Mucosa of descending colon (tissue), 3 donors: ENCODE results near the gene CT45A5. TPM values are rescaled to one million over a fixed set of nuclear protein-coding genes. Genes with fewer than 3 reads are reported as not detected.
"Not testable (repeated sequence)": the region's sequence is repeated elsewhere in the genome, so short reads cannot be mapped to it uniquely, and the experiment has no call there.

Experiments
- ATAC-seq: fragments of 200-7000 bp; cut with Tn5 transposase; one replicate; pipeline ENCODE4 v1.9.1; 2020; ENCODE audit warnings: mild to moderate bottlenecking, moderate library complexity
- DNase-seq, 3 donors: peaks; one replicate each; pipeline ENCODE4 v3.0.0-alpha.2; 2020
- H3K36me3 ChIP-seq: fragments of 200-600 bp; one replicate; pipeline ENCODE4 v1.8.0; 2021; ENCODE audit warnings: low read depth, mild to moderate bottlenecking
- H3K4me1 ChIP-seq: fragments of 200-600 bp; one replicate; pipeline ENCODE4 v1.8.0; 2021; ENCODE audit warnings: low read depth, mild to moderate bottlenecking
- H3K4me3 ChIP-seq: fragments of 200-600 bp; one replicate; pipeline ENCODE4 v1.8.0; 2021; ENCODE audit warnings: mild to moderate bottlenecking
- H3K9me3 ChIP-seq: fragments of 200-600 bp; one replicate; pipeline ENCODE4 v1.8.0; 2021; ENCODE audit warnings: mild to moderate bottlenecking
- intact Hi-C, 2 donors: fragments of 100-400 bp; cut with DNase I in 1 of 2; cut with micrococcal nuclease in 1 of 2; formaldehyde crosslinking; loops; one replicate each; pipeline versions ENCODE4 v1.11.0 to v1.11.1; 2022; cut with DNase I, micrococcal nuclease
- long read RNA-seq, 2 donors: library from polyadenylated mRNA; unstranded; transcript quantifications; one replicate each; pipeline ENCODE4 v2.0.0, GENCODE V29; 2019 to 2021
- total RNA-seq, 3 donors: library from RNA; stranded (reverse); fragmentation: NEBNext Ultra II Directional in 2 of 3; extraction: Animal tissue kit (Norgen Biotek cat#: 25700) in 2 of 3; gene quantifications; one replicate each; pipeline versions ENCODE4 v1.2.1 to v1.2.4, GENCODE V29; 2021 to 2023
- TF ChIP-seq, protein P1 (sequence below): fragments of 200-600 bp; IDR thresholded peaks from one replicate; pipeline ENCODE4 v1.8.0; 2022; ENCODE audit warnings: antibody characterized with exemption, mild to moderate bottlenecking
- donor health status: DM: no; HTN: no; CAD: no; lungs with moderate emphysema.
- donor health status: DM: no; HTN: no; CAD: no.
- donor health status: DM: no; HTN: yes; CAD: no.

CT45A5 gene, protein sequence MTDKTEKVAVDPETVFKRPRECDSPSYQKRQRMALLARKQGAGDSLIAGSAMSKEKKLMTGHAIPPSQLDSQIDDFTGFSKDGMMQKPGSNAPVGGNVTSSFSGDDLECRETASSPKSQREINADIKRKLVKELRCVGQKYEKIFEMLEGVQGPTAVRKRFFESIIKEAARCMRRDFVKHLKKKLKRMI
- total RNA-seq: not detected
- long read RNA-seq, donor 1: 0 reads
- long read RNA-seq, donor 2: 0 reads

DNA sequence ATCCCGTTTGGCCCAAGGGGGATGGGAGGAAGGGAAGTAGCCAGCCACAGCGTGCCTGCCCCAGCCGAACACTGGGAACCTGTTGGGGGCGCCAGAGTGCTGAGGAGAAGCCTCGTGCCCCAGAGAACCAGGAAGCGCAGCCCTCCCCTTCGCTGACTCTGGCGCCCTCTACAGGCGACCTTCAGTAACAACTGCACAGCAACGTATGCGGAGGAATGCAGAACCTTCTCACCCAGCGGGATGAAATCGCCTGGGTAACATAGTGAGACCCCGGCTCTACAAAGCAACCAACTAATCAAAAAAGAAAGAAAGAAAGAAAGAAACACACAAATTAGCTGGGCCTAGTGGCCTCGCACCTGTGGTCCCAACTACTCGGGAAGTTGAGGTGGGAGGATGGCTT lies at the start of gene CT45A5:
Gene CT45A5 (minus strand): TSS at position 101 of the 400 bp plus-strand sequence. CDS start 3,774 bp downstream, outside the sequence.
- H3K9me3 ChIP-seq, intact Hi-C loops, ATAC-seq, H3K36me3 ChIP-seq, H3K4me1 ChIP-seq, DNase-seq, H3K4me3 ChIP-seq: not testable (repeated sequence)

DNA sequence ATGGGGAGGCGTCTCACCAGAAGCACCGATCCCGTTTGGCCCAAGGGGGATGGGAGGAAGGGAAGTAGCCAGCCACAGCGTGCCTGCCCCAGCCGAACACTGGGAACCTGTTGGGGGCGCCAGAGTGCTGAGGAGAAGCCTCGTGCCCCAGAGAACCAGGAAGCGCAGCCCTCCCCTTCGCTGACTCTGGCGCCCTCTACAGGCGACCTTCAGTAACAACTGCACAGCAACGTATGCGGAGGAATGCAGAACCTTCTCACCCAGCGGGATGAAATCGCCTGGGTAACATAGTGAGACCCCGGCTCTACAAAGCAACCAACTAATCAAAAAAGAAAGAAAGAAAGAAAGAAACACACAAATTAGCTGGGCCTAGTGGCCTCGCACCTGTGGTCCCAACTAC lies 34.6 kb upstream of the CT45A5 start, which contains the start of gene CT45A2:
Gene CT45A2 (minus strand): TSS at position 101 of the 400 bp plus-strand sequence. CDS start 3,747 bp downstream, outside the sequence.
- H3K36me3 ChIP-seq, H3K4me1 ChIP-seq, H3K4me3 ChIP-seq, DNase-seq, intact Hi-C loops, H3K9me3 ChIP-seq, ATAC-seq: not testable (repeated sequence)

DNA sequence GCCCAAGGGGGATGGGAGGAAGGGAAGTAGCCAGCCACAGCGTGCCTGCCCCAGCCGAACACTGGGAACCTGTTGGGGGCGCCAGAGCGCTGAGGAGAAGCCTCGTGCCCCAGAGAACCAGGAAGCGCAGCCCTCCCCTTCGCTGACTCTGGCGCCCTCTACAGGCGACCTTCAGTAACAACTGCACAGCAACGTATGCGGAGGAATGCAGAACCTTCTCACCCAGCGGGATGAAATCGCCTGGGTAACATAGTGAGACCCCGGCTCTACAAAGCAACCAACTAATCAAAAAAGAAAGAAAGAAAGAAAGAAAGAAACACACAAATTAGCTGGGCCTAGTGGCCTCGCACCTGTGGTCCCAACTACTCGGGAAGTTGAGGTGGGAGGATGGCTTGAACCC lies 17.4 kb upstream of the CT45A5 start, which contains the start of gene CT45A6:
Gene CT45A6 (minus strand): TSS at position 101 of the 400 bp plus-strand sequence. CDS start 3,794 bp downstream, outside the sequence.
- H3K36me3 ChIP-seq, H3K9me3 ChIP-seq, DNase-seq, ATAC-seq, H3K4me3 ChIP-seq, intact Hi-C loops, H3K4me1 ChIP-seq: not testable (repeated sequence)

DNA sequence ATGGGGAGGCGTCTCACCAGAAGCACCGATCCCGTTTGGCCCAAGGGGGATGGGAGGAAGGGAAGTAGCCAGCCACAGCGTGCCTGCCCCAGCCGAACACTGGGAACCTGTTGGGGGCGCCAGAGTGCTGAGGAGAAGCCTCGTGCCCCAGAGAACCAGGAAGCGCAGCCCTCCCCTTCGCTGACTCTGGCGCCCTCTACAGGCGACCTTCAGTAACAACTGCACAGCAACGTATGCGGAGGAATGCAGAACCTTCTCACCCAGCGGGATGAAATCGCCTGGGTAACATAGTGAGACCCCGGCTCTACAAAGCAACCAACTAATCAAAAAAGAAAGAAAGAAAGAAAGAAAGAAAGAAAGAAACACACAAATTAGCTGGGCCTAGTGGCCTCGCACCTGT lies 17.2 kb downstream of the CT45A5 start, which contains the start of gene CT45A3:
Gene CT45A3 (minus strand): TSS at position 101 of the 400 bp plus-strand sequence. CDS start 3,747 bp downstream, outside the sequence.
- DNase-seq, H3K4me3 ChIP-seq, intact Hi-C loops, H3K9me3 ChIP-seq, H3K36me3 ChIP-seq, ATAC-seq, H3K4me1 ChIP-seq: not testable (repeated sequence)

DNA sequence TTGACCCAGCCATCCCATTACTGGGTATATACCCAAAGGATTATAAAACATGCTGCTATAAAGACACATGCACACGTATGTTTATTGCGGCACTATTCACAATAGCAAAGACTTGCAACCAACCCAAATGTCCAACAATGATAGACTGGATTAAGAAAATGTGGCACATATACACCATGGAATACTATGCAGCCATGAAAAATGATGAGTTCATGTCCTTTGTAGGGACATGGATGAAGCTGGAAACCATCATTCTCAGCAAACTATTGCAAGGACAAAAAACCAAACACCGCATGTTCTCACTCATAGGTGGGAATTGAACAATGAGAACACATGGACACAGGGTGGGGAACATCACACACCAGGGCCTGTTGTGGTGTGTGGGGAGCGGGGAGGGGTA lies 40.6 kb downstream of the CT45A5 start:
- H3K4me1 ChIP-seq, H3K9me3 ChIP-seq, DNase-seq, intact Hi-C loops, H3K4me3 ChIP-seq, H3K36me3 ChIP-seq, ATAC-seq: not testable (repeated sequence)

DNA sequence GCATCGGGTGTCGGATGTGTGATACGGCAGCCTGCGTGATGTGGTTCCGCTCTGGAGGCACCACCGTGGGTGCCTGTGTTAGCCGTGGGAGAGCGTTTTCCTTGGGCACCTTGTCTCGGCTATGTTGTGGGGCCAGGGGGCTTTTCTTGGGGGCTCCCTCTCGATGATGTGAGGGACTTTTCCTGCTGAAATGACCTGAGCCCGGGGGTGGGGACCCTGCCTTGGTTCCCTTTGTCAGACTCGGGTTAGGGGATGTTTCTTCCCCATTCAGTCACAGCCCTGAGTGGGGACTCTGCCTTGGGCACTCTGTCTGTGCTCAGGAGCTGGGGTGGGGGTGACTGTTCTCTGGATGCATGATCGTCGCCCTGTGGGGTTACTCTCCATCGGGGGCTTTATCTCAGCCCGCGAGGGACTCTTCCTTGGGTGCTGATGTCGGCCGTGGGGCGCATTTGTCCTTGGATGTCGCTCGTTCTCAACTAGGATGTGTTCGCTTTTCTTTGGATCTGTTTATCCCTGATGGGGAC lies 44.0 kb downstream of the CT45A5 start:
- no peak for DNase-seq

DNA sequence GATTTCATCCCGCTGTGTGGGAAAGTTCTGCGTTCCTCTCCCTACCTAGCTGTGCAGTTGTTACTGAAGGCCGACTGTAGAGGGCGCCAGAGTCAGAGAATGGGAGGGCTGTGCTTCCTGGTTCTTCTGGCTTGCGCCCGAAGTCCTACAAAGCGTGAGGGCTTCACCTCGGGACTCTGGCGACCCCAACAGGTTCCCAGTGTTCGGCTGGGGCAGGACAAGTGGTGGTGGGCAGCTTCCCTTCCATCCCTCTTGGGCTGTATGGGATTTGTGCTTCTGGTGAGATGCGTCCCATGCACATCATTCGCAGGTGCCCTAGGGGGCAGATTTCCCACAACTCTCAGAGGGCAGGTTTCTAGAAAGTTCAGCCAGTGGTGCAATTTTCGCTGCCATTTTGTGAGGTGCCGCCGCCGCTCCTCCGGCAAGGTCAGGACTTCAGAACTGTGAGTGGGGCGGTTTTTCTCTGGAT lies 44.6 kb downstream of the CT45A5 start:
- peak in 2 of 3 donors; percentile 23 to 32 for DNase-seq
- ATAC-seq: peak; percentile 71
- TF ChIP-seq, protein P1, sequence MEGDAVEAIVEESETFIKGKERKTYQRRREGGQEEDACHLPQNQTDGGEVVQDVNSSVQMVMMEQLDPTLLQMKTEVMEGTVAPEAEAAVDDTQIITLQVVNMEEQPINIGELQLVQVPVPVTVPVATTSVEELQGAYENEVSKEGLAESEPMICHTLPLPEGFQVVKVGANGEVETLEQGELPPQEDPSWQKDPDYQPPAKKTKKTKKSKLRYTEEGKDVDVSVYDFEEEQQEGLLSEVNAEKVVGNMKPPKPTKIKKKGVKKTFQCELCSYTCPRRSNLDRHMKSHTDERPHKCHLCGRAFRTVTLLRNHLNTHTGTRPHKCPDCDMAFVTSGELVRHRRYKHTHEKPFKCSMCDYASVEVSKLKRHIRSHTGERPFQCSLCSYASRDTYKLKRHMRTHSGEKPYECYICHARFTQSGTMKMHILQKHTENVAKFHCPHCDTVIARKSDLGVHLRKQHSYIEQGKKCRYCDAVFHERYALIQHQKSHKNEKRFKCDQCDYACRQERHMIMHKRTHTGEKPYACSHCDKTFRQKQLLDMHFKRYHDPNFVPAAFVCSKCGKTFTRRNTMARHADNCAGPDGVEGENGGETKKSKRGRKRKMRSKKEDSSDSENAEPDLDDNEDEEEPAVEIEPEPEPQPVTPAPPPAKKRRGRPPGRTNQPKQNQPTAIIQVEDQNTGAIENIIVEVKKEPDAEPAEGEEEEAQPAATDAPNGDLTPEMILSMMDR: no peak

More for the DNA sequence above, 44.0 kb downstream of the CT45A5 start:
- TF ChIP-seq, protein P1: no peak
- Histone ChIP-seq H3K4me3 (no peak overlapping the region), H3K36me3 (no peaks in the 10 kb centered on the region), H3K9me3 (no peaks in the 10 kb centered on the region), H3K4me1 (no peaks in the 10 kb centered on the region)
- intact Hi-C loops: no loop called here
- no peak for ATAC-seq

DNA sequence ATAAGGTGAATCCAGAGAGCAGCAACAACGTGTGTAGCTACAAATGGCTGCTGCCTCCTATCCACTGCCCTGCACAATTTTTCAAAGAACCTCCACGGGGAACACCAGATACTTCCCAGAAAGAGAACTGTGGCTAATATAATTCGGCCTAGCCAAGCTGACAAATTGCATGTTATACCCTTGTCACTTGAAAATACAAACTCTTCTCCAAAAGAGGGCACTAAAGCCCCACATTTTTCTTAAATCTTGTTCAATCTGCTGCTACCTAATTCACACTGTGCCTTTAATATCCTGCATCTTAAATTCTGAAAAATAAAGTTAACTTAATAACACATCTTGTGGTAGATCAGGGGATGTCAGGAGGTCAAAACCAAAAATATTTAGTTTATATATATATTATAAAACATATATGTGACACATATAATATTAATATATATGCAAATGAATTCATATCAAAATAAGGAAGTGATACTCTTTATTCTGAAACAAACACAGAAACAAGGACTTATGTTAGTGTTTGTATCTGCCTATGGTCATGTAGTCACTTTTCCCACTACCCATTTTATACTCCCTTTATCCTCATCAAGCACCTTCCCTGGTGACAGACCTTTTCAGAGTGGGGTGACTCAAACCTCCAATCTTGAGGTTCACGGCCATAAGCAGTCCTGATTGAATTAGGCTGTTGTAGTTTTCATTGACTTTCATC lies 47.8 kb downstream of the CT45A5 start:
- H3K4me3 ChIP-seq: no peak overlapping the region
- H3K36me3 ChIP-seq: no peaks in the 10 kb centered on the region
- TF ChIP-seq, protein P1: no peak
- H3K9me3 ChIP-seq: no peaks in the 10 kb centered on the region
- intact Hi-C loops: no loop called here
- no peaks in the 10 kb centered on the region for H3K4me1 ChIP-seq
- ATAC-seq: no peak
- DNase-seq: no peak

More for the DNA sequence above, 44.6 kb downstream of the CT45A5 start:
- intact Hi-C loops: no loop called here
- H3K4me3 ChIP-seq: no peak overlapping the region
- H3K36me3 ChIP-seq: no peaks in the 10 kb centered on the region
- H3K9me3 ChIP-seq: no peaks in the 10 kb centered on the region
- H3K4me1 ChIP-seq: no peaks in the 10 kb centered on the region

DNA sequence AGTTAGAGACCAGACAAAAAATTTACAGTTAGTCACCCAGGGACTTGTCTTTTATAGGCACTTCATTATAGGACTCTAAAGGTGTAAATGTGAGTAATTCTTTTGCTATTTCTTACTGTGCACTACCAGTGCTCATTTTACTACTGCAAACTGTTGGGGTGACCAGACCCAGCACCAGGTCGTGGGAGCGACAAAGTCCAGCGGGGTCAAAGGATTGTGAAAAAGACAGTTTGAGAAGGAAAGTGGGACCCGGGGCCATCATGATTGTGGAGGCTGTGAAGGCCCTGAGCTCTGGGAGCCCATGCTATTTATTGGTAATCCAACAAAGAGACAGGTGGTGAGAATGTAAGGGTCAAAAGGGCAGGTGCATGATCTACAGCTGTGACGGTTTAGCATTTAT lies 50.6 kb downstream of the CT45A5 start:
- H3K36me3 ChIP-seq, H3K4me1 ChIP-seq, H3K4me3 ChIP-seq, intact Hi-C loops, ATAC-seq, DNase-seq, H3K9me3 ChIP-seq: not testable (repeated sequence)
